ENCODE measurements around the gene NEGR1. TPM values are rescaled to one million over a fixed set of nuclear protein-coding genes. Genes with fewer than 3 reads are reported as not detected.

NEGR1 gene
- total RNA-seq, 2 donors from 2014 or later, result 0.08 TPM; not detected in 1

DNA sequence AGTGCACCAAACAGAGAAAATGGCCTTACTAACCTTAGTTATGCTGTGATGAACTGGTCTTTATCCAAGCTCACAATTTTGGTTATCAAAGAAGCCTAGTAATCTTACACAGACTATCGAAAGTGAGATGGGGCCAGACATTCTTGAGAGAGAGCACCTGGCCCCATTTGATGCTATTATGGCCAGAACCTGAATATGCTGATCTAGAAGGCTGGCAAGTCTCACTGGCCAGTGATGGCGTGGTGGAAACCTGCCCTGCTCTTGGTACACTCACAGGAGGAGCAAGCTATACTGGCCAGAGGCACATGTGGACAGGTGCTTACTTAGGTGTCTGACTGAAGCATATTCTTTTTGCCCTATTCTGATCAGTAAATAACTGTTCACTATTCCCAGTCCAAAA lies 843.7 kb downstream of the NEGR1 start:
- H3K9me3 ChIP-seq (ENCODE audit: control insufficient read depth, low read length, poor library complexity, severe bottlenecking), result no peaks in the 10 kb centered on the region
- Mint-ChIP-seq H3K27me3 (no peaks in the 10 kb centered on the region), H3K27ac (no peak overlapping the region), H3K4me3 (no peak overlapping the region), H3K4me1 (no peaks in the 10 kb centered on the region), H3K36me3 (ENCODE audit: low read depth) (no peaks in the 10 kb centered on the region)
- ATAC-seq, result no peak
- DNase-seq, result no peak

DNA sequence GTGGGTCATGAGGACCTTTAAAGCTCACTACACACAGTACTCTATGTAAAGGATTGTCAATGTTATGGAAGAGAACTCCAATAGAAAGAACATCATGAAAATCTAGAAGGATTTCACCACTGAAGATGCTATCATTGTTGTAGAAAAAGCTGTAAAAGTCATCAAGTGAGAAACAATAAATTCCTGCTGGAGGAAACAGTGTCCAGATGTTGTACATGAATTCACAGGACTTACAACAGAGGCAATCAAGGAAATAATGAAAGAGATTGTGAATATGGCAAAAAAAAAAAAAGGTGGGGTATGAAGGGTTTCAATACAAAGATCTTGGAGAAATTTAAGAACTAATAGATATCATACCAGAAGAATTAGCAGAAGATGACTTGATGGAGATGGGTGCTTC lies 846.4 kb downstream of the NEGR1 start:
- no peak for DNase-seq
- H3K36me3 Mint-ChIP-seq (ENCODE audit: low read depth), result no peaks in the 10 kb centered on the region
- no peaks in the 10 kb centered on the region for H3K9me3 ChIP-seq (ENCODE audit: control insufficient read depth, low read length, poor library complexity, severe bottlenecking)
- H3K27ac Mint-ChIP-seq, result no peak overlapping the region
- H3K4me1 Mint-ChIP-seq, result no peaks in the 10 kb centered on the region
- no peaks in the 10 kb centered on the region for H3K27me3 Mint-ChIP-seq
- no peak overlapping the region for H3K4me3 Mint-ChIP-seq
- no peak for ATAC-seq

DNA sequence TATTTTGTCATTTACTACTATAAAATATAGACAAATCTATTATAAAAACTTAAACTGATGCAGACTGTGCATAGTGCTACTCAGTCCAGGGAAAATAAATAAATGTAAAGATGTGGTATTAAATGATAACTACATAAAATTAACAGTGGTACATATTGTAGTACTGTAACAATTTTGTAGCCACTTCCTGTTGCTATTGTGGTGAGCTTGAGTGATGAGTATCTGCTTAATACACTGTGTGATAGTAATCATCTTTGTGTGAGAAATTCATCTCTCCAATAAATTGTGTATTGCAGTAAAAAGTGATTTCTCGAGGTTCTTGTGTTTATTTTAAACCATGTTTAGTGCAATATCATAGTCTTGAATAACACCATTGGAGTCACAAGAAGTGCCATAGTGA lies 848.1 kb downstream of the NEGR1 start:
- ATAC-seq (no peak), DNase-seq (no peak)
- H3K36me3 Mint-ChIP-seq (ENCODE audit: low read depth), result no peaks in the 10 kb centered on the region
- H3K4me3 Mint-ChIP-seq, result no peak overlapping the region
- H3K27me3 Mint-ChIP-seq, result no peaks in the 10 kb centered on the region
- no peak overlapping the region for H3K27ac Mint-ChIP-seq
- H3K4me1 Mint-ChIP-seq, result no peaks in the 10 kb centered on the region
- no peaks in the 10 kb centered on the region for H3K9me3 ChIP-seq (ENCODE audit: control insufficient read depth, low read length, poor library complexity, severe bottlenecking)

DNA sequence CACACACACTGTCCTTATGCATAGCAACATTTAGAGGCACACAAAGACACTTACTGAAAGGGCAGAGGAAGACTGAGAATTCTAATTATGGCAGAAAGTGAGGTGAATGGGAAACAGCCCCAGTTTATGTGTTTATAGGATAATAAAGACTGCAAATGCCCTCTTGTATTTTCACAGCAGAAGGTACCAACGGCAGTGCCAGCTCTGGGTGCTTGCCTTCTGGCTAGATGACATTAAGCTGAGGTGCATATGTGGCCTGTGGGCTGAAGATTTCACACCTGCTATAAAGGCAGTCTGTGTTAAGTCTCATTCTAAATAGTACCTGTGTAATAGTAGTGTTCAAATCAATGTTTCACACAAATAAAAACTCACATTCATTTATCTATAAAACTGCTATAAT lies 854.3 kb downstream of the NEGR1 start:
- H3K9me3 ChIP-seq (ENCODE audit: control insufficient read depth, low read length, poor library complexity, severe bottlenecking), result no peaks in the 10 kb centered on the region
- no peak overlapping the region for H3K4me3 Mint-ChIP-seq
- H3K36me3 Mint-ChIP-seq (ENCODE audit: low read depth), result no peaks in the 10 kb centered on the region
- ATAC-seq (no peak), DNase-seq (no peak)
- H3K27me3 Mint-ChIP-seq, result no peaks in the 10 kb centered on the region
- H3K27ac Mint-ChIP-seq, result no peak overlapping the region
- H3K4me1 Mint-ChIP-seq, result no peaks in the 10 kb centered on the region

DNA sequence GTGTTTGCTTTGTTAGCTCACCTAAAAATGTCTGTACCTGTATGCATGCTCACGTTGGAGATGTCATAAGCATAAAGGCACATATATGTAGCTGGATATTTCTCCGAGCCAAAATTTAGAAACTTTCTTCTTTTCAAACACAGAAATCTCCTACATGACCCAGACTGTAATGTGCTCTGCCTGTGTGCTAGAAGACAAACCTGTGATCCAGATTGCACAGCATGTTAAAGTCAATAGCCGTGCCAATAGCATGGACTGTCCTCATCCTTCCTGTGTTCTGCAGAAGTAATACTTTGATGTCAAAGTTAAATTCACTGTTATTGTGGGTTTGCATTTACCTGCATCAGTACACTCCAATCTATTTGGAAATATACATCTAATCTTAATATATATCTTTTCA lies 855.3 kb downstream of the NEGR1 start:
- DNase-seq (no peak), ATAC-seq (no peak)
- Mint-ChIP-seq H3K4me3 (no peak overlapping the region), H3K36me3 (ENCODE audit: low read depth) (no peaks in the 10 kb centered on the region), H3K27me3 (no peaks in the 10 kb centered on the region), H3K4me1 (no peaks in the 10 kb centered on the region), H3K27ac (no peak overlapping the region)
- no peaks in the 10 kb centered on the region for H3K9me3 ChIP-seq (ENCODE audit: control insufficient read depth, low read length, poor library complexity, severe bottlenecking)

DNA sequence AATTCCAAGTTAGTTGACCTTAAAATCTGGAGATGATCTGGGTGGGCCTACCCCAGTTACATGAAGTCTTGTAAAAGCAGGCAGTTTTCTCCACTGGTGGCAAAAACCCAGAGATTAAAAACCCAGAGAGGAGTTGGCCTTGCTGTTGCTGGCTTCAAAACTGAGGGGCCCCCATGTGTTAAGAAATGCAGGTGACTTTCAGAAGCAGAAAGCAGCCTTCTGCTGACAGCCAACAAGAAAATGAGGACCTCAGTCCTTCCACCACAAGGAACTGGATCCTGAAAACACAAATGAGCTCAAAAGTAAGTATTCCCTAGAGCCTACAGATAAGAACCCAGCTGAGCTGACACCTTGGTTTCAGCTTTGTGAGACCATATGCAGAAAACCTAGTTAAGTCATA lies 857.8 kb downstream of the NEGR1 start:
- no peaks in the 10 kb centered on the region for H3K9me3 ChIP-seq (ENCODE audit: control insufficient read depth, low read length, poor library complexity, severe bottlenecking)
- DNase-seq (no peak), ATAC-seq (no peak)
- Mint-ChIP-seq H3K36me3 (ENCODE audit: low read depth) (no peaks in the 10 kb centered on the region), H3K4me3 (no peak overlapping the region), H3K27ac (no peak overlapping the region), H3K27me3 (no peaks in the 10 kb centered on the region), H3K4me1 (no peaks in the 10 kb centered on the region)

DNA sequence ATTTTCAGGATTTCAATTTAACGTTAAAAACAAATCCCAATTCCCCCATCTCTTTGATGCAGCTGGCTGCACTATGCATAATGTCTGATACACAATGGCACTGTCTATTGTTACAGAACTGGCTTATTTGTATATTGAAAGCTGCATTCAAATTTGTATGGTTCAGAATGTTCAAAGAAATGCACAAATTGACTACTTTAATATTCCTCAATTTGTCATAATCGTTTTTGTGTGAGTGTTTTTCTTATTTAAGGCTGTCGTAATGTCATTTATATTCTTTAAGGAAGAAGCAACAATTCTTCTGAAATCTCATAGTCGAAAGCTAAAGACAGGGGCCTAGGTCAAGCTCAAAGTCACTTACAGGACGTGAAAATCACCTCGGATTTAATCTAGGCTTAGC lies 860.1 kb downstream of the NEGR1 start:
- Mint-ChIP-seq H3K36me3 (ENCODE audit: low read depth) (no peaks in the 10 kb centered on the region), H3K4me1 (no peaks in the 10 kb centered on the region), H3K27me3 (no peaks in the 10 kb centered on the region), H3K27ac (no peak overlapping the region), H3K4me3 (no peak overlapping the region)
- H3K9me3 ChIP-seq (ENCODE audit: control insufficient read depth, low read length, poor library complexity, severe bottlenecking), result no peaks in the 10 kb centered on the region
- ATAC-seq (no peak), DNase-seq (no peak)

DNA sequence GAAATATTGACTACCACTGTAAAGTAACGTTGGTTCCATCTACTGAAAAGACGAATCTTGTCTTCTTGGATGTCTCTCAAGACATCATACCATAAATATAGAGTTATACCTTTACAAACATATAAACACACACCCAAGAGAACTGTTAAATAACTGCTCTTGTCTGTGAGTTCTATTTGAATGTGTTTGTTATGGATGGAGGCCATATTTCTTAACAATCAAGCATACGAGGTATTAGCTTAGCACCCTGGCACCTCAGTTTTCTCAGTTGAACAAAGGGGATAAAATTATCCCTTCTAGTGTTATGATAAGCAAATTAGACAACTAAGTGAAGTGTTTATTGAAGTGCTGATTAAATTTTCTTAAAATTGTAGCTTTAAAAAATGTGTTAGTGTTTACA lies 864.9 kb downstream of the NEGR1 start:
- Mint-ChIP-seq H3K4me1 (no peaks in the 10 kb centered on the region), H3K27me3 (no peaks in the 10 kb centered on the region), H3K4me3 (no peak overlapping the region), H3K36me3 (ENCODE audit: low read depth) (no peaks in the 10 kb centered on the region), H3K27ac (no peak overlapping the region)
- DNase-seq (no peak), ATAC-seq (no peak)
- H3K9me3 ChIP-seq (ENCODE audit: control insufficient read depth, low read length, poor library complexity, severe bottlenecking), result no peaks in the 10 kb centered on the region

DNA sequence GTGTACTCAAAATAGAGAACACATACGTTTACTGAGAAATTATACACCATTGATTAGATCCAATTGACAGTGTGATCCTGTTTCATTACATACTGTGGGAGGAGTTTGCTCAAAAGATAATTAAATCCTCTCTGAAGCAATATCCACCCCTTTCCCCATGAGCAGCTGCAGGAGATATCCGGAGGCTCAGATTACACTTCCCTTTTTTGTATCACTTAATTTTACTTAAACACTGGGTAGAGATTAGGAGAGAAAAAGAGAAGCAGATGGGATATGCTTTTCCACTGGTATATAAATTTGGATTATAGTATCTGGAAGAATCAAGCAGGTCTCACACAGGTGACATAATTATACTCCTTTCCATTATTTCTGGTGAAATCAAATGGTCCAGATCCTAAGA lies 868.2 kb downstream of the NEGR1 start:
- H3K27ac Mint-ChIP-seq, result no peak overlapping the region
- no peaks in the 10 kb centered on the region for H3K27me3 Mint-ChIP-seq
- ATAC-seq (no peak), DNase-seq (no peak)
- no peaks in the 10 kb centered on the region for H3K4me1 Mint-ChIP-seq
- no peak overlapping the region for H3K4me3 Mint-ChIP-seq
- no peaks in the 10 kb centered on the region for H3K9me3 ChIP-seq (ENCODE audit: control insufficient read depth, low read length, poor library complexity, severe bottlenecking)
- no peaks in the 10 kb centered on the region for H3K36me3 Mint-ChIP-seq (ENCODE audit: low read depth)

DNA sequence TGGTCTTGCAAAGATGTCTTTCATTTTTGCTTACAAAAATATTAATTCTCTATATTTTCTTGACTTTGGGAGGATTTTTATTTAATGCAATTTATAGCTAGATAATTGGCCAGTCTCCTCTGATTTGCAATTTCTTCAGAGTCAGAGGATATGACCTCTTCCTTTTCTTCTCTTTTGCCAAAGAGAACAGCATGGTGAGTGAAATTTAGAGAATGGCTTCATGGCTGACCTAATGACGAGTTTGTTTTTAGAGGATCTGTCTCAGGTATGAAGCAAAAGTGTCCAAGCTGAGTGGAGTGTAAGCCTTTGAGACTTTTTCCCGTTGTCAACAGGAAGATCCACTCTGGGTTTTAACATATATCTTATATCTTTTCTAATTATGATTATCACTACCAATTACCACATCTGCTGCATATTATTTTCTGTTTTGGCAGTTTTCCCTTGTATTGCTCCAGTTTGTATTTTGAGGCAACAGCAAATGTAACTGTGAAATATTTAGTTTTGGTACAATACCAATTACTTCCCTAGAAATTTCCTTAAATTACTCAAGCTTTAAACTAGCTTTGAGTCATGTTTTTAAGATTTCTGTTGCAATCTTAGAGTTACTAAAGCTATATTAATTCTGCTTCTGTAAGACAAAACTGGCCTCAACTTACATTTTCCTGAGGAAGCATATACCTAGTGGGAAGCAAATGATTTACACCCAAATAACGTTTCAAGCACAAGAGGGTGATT lies 868.7 kb downstream of the NEGR1 start:
- DNase-seq (no peak), ATAC-seq (no peak)
- Mint-ChIP-seq H3K27me3 (no peaks in the 10 kb centered on the region), H3K4me1 (no peaks in the 10 kb centered on the region), H3K4me3 (no peak overlapping the region), H3K36me3 (ENCODE audit: low read depth) (no peaks in the 10 kb centered on the region), H3K27ac (no peak overlapping the region)
- H3K9me3 ChIP-seq (ENCODE audit: control insufficient read depth, low read length, poor library complexity, severe bottlenecking), result no peaks in the 10 kb centered on the region

DNA sequence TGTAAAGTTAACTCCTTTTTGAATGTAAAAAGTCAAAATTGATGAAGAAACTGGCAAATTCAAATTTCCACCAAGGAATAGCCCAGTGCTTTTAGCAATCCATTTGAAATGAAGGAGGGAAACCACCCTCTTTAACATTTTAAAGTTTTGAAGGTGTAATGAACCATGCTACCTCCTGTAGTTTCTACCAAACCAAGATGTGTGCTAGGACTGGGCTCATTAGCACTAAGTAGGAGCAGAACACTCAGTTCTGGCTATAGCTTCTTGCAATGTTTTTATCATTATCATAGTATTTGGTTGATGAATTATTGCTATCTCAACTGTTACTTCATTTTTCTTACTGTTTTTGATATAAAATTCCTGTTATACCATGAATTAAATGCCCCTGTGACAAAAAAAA lies 882.3 kb downstream of the NEGR1 start:
- no peak for ATAC-seq
- Mint-ChIP-seq H3K27ac (no peak overlapping the region), H3K27me3 (no peaks in the 10 kb centered on the region), H3K4me3 (no peak overlapping the region), H3K4me1 (no peaks in the 10 kb centered on the region), H3K36me3 (ENCODE audit: low read depth) (no peaks in the 10 kb centered on the region)
- no peak for DNase-seq
- H3K9me3 ChIP-seq (ENCODE audit: control insufficient read depth, low read length, poor library complexity, severe bottlenecking), result no peaks in the 10 kb centered on the region

DNA sequence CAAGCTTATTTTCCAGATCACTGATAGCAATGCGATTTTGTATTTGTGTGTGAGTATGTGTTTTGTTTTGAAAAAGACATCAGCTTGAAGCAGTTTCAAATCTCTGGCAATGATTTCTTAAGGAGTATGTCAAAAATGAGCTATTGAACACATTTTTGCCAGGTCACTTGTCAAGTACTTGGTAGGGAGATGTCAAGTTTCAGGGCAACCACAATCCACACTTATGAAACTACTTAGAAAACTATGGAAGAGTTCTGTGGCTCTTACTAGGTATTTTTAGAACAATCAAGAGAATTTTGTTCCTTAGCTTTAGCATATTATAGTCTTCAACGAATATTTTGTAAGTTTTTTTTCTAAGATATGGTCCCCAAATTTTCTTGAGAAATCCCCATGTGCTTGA lies 882.7 kb downstream of the NEGR1 start:
- Mint-ChIP-seq H3K4me1 (no peaks in the 10 kb centered on the region), H3K4me3 (no peak overlapping the region), H3K36me3 (ENCODE audit: low read depth) (no peaks in the 10 kb centered on the region), H3K27me3 (no peaks in the 10 kb centered on the region), H3K27ac (no peak overlapping the region)
- ATAC-seq (no peak), DNase-seq (no peak)
- no peaks in the 10 kb centered on the region for H3K9me3 ChIP-seq (ENCODE audit: control insufficient read depth, low read length, poor library complexity, severe bottlenecking)

DNA sequence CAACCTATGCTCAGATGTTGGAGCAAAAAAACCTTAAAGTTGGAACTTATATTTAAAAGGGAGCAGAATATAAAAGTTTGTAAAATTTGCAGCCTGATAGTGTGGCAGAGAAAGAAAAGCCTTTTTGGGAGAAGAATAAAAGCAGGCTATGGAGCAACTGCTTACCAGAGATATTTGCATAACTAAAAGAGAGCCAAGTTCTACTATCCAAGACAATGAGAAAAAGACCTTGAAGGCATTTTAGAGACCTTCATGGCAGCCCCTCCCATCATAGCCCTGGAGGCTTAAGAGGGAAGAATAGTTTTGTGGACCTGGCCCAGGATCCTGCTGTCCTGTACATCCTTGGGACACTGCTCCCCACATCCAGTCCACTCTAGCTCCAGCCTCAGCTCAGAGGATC lies 889.0 kb downstream of the NEGR1 start:
- Mint-ChIP-seq H3K27me3 (no peaks in the 10 kb centered on the region), H3K36me3 (ENCODE audit: low read depth) (no peaks in the 10 kb centered on the region), H3K27ac (no peak overlapping the region), H3K4me1 (no peaks in the 10 kb centered on the region), H3K4me3 (no peak overlapping the region)
- DNase-seq (no peak), ATAC-seq (no peak)
- H3K9me3 ChIP-seq (ENCODE audit: control insufficient read depth, low read length, poor library complexity, severe bottlenecking), result no peaks in the 10 kb centered on the region

DNA sequence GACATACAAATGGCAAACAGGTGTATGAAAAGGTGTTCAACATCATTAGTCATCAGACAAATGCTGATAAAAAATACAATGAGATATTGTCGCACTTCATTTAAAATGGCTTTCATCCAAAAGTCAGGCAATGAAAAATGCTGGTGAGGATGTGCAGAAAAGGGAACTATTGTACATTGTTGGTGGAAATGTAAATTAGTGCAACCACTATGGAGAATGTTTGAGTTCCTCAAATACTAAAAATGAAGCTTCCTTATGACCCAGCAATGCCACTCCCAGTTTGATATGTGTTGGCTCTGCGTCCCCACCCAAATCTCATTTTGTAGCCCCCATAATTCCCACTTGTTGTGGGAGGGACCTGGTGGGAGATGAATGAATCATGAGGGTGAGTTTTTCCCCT lies 891.8 kb downstream of the NEGR1 start:
- no peak for DNase-seq
- no peaks in the 10 kb centered on the region for H3K9me3 ChIP-seq (ENCODE audit: control insufficient read depth, low read length, poor library complexity, severe bottlenecking)
- no peak for ATAC-seq
- no peaks in the 10 kb centered on the region for H3K4me1 Mint-ChIP-seq
- no peaks in the 10 kb centered on the region for H3K27me3 Mint-ChIP-seq
- no peaks in the 10 kb centered on the region for H3K36me3 Mint-ChIP-seq (ENCODE audit: low read depth)
- no peak overlapping the region for H3K4me3 Mint-ChIP-seq
- no peak overlapping the region for H3K27ac Mint-ChIP-seq
